HG03139 (cell line): ENCODE data around the gene NNAT.
"Not testable (repeated sequence)": the region's sequence is repeated elsewhere in the genome, so short reads cannot be mapped to it uniquely, and the experiment has no call there.

ENCODE experiments used
- ATAC-seq: cut with Tn5 transposase; IDR thresholded peaks from one replicate; pipeline ENCODE4 v1.9.1; 2021; ENCODE audit not compliant: unreplicated experiment

NNAT gene

DNA sequence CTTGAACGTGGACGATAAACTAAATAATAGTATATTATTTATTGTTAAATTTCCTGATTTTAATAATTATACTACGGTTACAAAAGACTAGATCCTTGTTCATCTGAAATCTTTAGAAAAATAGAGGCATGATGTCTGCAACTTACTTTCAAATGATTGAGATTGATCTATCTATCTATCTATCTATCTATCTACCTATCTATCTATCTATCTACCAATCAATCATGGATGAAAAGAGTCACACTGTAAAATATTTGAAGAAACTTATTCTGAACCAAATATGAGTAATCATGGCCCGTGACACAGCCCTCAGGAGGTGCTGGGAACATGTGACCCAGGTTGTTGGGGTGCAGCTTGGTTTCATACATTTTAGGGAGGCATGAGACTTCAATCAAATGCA is 18.4 kb downstream of the NNAT start:
- ATAC-seq, result no peak

DNA sequence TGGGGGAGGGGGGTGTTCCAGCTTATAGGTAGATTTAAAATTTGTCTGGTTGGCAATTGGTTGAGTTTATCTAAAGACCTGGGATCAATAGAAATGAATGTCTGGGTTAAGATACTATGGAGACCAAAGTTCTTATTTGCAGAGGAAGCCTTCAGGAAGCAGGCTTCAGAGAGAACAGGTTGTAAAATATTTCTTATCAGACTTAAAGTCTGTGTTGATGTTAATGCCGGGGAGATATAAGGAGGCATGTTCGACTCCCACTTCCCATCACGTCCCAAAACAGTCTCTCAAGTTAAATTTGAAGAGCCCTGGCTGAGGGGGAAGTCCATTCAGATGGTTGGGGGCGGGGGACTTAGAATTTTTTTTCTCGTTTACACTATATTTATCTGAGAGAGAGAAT is 19.0 kb downstream of the NNAT start:
- no peak for ATAC-seq

DNA sequence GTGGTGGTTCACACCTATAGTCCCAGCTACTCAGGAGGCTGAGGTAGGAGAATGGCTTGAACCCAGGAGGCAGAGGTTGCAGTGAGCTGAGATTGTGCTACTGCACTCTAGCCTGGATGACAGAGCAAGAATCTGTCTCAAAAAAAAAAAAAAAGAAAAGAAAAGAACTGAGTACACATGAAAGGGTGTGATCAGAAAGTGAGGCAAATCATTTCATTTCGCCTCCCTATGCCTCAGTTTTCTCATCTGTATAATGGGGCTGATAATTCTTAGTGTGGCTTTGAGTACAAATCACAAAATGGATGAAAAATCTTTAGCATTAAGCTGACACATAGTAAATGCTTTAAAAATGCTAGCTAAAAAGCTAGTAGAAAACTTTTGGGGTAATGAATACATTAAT is 19.8 kb downstream of the NNAT start:
- ATAC-seq, result not testable (repeated sequence)

DNA sequence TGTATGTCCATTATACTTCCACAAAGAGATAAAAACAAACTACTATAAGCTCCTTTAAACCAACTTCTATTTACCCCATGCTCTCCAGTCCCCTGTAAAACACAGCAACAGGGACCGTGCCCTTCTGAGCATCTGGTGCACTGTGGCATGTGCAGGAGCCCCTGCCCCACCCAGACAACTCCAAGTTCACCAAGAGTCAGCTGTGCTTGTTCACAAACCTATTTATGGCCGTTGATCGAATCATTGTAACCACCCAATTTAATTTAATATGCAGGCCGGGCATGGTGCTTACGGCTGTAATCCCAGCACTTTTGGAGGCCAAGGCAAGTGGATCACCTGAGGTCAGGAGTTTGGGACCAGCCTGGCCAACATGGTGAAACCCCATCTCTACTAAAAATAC is 20.3 kb downstream of the NNAT start:
- ATAC-seq, result no peak

DNA sequence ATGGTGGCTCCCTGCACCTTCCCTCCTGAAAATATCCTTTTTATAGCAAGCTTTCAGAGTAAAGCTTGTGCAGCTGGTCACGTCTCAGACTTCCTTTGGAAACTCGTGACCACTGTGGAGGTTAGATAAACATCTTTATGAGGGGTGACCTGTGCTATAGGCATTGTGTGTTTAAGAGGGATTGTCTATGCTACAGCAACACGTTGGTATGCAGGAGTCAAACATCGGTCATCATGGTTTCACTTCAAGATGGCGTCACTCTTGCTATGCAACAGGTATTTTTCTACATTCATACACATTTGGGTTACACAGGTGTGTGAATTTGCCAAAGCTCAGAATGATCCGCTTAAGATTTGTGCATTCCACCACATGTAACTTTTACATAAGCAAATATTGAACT is 21.2 kb downstream of the NNAT start:
- ATAC-seq, result no peak

DNA sequence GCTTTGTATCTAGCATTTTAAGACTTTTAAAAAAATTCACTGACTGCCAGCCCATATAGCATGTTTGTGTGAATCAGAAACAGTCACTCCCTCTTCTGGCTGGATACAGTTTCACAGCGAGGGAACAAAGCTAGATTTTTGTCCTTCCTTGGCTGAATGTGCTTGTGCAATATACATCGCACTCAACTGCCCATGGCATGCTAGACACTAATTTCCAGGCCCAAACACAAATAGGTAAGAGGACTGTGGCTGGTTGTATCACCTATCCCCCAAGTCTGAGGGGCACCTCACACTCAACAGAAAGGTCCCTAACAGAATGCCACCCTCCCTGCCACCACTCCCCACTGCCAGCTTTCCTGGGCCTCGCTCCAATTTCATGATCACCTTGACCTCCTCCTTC is 22.8 kb downstream of the NNAT start:
- ATAC-seq, result no peak

DNA sequence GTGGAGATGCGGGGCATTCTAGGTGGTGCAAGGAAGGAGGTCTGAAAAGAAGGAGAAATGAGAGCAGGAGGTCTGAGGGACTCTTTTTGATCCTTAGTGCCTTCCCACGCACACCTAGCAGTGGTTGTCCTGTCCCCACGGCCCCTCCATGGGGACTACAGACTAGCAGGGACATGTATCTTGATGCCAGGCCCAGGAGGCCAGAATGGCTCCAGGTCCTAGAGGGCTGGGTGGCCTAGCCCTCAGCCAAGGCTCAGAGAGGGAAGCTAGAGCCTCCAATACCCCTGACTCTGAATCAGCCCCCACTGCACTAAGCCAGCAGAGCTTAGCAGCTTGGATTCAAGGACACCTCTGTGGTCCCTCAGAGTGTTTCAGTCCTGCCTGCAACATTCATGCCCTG is 23.3 kb downstream of the NNAT start:
- ATAC-seq, result no peak

DNA sequence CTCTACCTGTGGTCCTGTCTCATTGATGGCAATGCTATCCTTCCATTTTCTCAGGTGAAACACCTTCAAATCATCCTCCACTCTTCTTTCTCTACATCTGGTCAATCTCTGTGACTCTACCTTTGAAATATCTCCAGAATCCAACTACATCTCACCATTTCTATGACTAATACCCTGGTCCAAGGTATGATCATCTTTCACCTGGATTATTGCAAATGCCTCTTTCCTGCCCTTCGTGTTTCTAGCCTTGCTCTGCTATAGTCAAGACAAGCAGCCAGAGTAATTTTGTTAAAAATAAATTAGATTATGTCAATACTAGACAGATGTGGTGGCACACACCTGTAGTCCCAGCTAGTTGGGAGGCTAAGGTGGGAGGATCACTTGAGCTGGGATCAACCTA is 24.5 kb downstream of the NNAT start:
- ATAC-seq, result no peak

DNA sequence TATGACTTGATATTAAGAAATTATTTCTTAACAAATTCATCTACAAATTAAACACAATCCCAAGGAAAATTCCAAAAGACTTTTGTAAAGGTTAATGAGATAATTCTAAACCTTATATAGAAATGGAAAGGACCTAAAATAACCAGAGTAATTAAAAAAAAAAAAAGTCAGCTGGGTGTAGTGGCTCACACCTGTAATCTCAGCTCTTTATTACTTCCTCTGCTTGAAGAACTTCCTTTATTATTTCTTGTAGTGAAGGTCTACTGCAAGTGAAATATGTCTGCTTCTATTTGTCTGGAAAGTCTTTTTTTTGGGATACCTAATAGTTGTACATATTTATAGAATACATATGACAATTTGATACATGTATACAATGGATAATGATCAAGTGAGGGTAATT is 26.9 kb downstream of the NNAT start:
- ATAC-seq, result no peak

DNA sequence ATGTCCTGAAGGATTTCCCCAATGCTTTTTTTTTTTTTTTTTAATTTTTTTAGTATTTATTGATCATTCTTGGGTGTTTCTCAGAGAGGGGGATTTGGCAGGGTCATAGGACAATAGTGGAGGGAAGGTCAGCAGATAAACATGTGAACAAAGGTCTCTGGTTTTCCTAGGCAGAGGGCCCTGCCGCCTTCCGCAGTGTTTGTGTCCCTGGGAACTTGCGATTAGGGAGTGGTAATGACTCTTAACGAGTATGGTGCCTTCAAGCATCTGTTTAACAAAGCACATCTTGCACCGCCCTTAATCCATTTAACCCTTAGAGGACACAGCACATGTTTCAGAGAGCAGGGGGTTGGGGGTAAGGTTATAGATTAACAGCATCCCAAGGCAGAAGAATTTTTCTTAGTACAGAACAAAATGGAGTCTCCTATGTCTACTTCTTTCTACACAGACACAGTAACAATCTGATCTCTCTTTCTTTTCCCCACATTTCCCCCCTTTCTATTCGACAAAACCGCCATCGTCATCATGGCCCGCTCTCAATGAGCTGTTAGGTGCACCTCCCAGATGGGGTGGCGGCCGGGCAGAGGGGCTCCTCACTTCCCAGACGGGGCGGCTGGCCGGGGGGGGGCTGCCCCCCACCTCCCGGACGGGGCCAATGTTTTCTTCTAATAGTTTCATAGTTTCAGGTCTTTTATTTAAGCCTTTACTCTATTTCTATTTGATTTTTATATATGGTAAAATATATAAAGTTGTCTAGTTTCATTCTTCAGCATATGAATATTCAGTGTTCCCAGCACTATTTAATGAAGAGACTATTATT is 29.3 kb downstream of the NNAT start:
- ATAC-seq, result not testable (repeated sequence)

DNA sequence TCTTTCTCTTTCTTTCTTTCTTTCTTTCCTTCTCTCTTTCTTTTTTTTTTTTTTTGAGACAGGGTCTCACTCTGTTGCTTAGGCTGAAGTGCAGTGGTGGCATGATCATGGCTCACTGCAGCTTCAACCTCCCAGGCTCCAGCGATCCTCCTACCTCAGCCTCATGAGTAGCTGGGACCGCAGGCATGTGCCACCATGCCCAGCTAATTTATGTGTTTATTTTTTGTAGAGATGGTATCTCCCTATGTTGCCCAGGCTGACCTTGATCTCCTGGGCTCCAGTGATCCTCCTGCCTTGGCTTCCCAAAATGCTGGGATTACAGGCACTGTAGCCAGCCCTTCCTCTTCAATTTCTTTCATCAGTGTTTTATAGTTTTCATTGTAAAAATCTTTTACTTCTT is 30.6 kb downstream of the NNAT start:
- ATAC-seq, result not testable (repeated sequence)

DNA sequence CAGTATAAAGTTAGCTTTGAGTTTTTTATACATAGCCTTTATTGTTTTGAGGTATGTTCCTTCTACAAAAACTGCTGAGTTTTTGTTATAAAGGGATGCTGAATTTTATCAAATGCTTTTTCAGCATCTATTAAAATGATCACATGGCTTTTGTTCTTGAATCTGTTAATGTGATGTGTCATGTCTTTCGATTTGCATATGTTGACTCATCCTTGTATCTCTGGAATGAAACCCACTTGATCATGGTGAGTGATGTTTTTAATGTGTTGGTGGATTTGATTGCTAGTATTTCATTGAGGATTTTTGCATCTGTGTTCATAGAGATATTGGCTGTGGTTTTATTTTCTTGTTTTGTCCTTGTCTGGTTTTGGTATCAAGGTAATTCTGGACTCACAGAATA is 31.4 kb downstream of the NNAT start:
- ATAC-seq, result no peak

DNA sequence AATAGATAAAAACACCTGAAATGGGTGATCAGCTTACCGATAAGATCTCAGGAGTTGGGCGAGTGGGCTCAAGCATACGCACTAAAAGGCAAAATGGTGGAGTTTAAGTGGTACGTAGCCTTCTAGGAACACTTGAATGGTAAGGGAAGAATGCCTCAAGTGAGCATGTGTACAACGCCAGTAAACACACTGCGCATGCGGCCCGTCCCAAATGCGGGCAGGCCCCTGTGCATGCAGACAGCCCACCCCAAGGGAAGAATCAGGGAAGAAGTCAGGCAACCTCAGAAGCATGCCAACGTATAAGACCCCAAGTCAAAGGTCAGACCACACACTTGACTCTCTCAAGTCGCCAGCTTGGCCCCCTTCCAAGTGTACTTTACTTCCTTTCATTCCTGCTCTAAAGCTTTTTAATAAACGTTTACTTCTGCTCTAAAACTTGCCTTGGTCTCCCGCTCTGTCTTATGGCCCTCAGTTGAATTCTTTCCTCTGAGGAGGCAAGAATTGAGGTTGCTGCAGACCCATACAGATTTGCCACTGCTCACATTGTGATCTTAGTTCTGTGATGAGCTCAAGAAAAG is 33.8 kb downstream of the NNAT start:
- not testable (repeated sequence) for ATAC-seq

DNA sequence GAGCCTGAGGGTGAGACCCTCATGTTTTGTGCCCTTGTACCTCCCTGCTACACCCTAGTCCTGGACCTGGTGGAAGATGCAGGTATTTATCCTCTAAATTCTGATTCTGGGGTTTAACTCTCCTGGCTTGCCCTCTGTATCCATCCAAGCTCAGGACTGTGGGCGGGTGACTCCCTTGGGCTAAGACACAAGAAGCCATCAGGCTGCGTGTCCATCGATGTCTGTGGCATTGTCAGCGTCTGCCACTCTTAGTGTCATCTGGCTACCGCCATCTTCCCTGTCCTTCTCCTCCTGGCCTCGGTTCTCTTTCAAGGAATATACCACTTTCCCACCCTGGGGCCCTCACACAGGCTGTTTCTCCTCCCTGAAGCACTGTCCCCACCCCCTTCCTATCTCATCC is 35.5 kb downstream of the NNAT start:
- no peak for ATAC-seq

DNA sequence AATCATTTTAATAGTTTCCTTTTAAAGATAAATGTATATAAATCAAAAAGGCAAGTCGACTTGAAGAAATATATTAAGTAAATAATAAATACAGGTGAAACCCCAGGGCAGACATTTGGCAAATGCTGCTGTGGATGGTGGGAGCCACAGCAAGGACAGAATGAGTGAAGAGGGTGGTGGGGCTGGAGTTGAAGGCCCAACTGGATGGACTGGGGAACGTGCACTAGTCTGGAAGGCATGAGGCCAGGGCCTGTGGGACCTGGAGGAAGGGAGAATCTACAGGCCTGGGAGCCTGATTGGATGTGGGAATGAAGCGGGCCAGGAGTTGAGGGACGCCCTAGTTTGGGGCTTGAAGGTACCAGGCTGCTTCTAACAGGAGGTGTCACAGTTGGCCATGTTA is 37.3 kb downstream of the NNAT start:
- no peak for ATAC-seq

DNA sequence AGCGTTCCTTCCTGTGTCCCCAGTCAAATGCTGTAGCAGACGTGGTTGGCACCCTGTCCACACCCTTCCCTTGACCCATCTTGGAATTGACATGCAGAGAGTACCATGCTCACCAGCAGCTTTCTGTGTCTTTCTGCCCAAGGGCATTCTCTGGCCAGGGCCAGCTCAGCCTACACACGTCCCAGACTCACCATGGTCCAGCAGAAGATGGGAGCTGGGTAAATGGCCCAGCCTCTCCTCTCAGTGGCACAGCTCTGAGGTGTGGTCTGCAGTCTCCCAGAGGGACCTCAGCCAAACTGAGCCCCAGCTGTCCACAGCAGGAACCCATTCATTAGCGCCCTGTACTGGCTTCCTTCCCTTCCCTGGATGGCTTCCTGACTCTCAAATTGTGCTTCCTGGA is 37.7 kb downstream of the NNAT start:
- no peak for ATAC-seq

DNA sequence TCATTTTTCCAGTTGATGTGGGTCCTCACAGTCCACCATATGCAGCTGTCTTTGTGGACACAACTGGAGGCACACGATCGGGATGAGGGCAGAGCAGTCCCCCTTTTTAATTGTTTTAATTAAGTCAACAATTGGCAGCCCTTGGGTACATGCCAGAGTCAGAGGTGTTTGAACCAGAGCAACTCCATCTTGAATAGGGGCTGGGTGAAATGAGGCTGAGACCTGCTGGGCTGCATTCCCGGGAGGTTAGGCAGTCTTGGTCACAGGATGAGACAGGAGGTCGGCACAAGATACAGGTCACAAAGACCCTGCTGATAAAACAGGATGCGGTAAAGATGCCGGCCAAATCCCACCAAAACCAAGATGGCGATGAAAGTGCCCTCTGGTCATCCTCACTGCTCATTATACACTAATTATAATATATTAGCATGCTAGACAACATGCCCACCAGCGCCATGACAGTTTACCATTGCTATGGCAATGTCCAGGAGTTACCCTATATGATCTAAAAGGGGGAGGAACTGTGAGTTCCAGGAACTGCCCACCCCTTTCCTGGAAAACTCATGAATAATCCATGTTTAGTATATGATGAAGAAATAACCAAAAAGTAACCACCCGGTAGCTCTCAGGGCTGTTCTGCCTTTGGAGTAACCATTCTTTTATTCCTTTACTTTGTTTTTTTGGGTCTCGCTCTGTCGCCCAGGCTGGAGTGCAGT is 38.4 kb downstream of the NNAT start:
- no peak for ATAC-seq

DNA sequence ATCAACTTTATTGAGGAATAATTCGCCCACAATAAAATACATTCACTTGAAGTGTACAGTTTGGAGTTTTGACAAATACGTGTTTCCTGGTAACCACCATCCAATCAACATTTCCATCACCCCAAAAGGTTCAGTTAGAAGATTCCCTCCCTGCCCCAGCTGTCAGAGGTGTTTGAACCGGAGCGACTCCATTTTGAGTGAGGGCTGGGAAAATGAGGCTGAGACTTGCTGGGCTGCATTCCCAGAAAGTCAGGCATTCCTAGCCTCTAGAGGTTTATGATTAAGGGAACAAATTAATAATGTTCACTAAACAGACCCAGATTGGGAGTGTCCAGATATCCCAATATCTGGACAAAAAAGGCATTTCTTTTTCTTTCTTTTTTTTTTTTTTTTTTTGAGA is 39.6 kb downstream of the NNAT start:
- ATAC-seq, result no peak

DNA sequence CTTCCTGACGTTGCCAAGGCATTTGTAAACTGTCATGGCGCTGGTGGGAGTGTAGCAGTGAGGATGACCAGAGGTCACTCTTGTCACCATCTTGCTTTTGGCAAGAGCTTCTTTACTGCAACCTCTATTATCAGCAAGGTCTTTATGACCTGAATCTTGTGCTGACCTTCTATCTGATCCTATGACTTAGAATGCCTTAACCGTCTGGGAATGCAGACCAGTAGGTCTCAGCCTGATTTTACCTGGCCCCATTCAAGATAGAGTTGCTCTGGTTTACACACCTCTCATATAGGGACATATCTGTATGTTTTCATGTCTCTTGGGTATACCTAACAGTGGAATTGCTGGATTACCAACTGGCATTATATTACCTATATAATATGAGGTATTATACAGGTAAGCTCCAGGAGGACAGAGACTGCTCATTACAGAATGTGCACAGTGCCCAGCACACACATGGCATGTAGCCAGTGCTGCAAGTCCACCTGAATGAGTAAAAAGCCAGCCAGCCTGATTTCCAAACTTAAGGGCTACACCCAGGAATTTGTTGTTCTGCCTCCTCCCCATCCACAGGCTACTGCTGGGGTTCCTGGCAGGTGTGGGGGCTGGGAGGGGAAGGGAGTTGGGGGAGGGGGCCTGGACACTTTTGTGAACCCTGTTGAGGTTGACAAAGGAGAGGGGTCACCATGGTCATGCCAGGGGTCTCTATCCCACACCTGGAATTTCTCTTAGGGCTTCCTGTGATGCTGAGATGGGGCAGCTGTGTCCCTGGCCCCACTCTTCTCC is 41.8 kb downstream of the NNAT start:
- ATAC-seq, result no peak

DNA sequence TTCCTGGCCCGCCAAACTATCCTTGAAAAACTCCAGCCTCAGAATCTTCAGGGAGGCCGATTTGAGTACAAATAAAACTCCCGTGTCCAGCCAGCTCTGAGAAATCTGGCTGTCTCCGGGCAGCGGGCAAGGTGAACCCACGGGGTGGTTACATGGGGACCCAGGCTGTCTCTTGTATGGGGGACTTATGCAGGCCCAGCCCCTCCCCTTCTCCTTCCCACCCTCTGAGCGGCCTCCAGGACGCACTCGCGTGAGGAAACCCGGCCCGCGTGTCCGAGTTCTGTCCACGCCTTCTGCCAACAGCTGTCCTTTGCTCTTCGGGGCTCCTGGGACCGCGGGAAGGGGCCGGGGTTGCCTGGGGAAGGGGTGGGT is 43.0 kb downstream of the NNAT start:
- no peak for ATAC-seq

DNA sequence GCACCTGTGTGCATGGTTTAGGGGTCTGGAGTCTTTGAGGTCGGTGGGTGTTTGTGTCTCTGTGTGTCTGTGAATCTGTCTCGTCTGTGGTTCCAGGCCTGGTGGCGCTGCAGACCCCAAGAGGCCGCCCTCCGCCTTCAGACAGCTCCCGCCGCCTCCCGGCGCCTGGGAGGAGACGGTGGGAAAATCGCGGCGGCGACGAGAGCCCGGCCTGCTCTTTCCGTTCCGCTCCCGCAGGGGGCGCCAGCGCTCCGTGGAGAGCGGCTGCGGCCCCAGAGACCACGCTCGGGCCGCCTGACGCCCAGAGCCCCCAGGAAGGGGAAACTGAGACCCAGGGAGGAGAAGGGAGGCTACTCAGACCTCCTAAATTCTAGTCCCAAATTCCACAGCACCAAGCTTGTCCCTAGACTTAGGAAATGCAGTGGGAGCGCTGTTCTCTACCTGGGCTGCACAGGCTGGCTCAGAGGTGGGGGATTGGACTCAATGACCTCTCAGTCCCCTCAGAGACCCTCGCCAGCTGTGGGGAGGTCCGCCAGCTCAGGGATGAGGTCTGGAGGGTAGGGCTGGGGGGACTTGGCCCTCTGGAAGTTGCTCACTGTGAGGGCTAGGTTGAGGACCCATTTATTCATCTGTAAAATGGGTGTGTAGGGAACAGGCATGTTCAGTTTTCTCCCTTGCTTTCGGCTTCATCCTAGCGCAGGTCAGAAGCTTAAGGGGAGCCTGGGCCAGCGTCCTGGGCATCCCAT is 43.5 kb downstream of the NNAT start:
- no peak for ATAC-seq
